DOHH2 (cell line): ENCODE measurements around the gene STX18.
A peak's percentile ranks its signal among the peaks of the same experiment; 100 is the strongest.

ENCODE experiments used
- CTCF ChIP-seq: fragments of 200-600 bp; sonication (generic); IDR thresholded peaks from one replicate; pipeline ENCODE4 v1.5.1; 2014; ENCODE audit warnings: antibody characterized with exemption, mild to moderate bottlenecking, low read depth, low read length; ENCODE audit not compliant: poor library complexity, severe bottlenecking
- EZH2phosphoT487 ChIP-seq: fragments of 200-600 bp; sonication (generic); IDR thresholded peaks from 2 replicates; pipeline ENCODE4 v1.6.1; 2017; ENCODE audit warnings: borderline replicate concordance, mild to moderate bottlenecking, antibody characterized with exemption, low read length, moderate library complexity, mixed read lengths

GRCh38 chr4:4524364-4524763 lies 17.5 kb downstream of the STX18 start:
- TF ChIP-seq CTCF (peak; percentile 41), EZH2phosphoT487 (no peak)
